Measurements from ENCODE around the gene IGSF21.

Gene IGSF21

DNA sequence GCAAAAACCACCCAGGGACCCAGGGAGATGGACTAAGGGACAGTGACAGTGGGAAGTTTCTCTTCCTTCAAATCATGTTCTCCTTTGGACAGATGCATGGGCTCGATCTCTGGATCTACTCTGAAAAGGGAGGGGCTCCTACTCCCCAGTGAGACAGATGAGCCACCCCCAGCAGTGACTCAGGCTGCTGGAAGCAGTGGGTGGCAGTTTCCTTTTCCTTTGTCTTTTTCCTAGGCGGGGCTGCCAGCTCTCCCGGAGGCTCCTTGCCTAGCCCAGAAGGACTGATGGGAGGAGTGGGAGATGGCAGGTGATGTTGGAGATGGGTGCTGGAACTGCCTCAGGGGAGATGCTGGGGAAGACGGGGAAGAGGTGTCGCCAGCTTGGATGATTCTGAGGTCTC lies 41.0 kb upstream of the IGSF21 start:
- TF ChIP-seq, protein P1, sequence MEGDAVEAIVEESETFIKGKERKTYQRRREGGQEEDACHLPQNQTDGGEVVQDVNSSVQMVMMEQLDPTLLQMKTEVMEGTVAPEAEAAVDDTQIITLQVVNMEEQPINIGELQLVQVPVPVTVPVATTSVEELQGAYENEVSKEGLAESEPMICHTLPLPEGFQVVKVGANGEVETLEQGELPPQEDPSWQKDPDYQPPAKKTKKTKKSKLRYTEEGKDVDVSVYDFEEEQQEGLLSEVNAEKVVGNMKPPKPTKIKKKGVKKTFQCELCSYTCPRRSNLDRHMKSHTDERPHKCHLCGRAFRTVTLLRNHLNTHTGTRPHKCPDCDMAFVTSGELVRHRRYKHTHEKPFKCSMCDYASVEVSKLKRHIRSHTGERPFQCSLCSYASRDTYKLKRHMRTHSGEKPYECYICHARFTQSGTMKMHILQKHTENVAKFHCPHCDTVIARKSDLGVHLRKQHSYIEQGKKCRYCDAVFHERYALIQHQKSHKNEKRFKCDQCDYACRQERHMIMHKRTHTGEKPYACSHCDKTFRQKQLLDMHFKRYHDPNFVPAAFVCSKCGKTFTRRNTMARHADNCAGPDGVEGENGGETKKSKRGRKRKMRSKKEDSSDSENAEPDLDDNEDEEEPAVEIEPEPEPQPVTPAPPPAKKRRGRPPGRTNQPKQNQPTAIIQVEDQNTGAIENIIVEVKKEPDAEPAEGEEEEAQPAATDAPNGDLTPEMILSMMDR (conservative IDR thresholded peaks at IDR 0.05; ENCODE audit: low read depth): no peak
- DNase-seq (ENCODE audit: low spot score): no peak
- ChIA-PET CTCF (no interaction called here), POLR2A (ENCODE audit: low non-redundant PET) (no interaction called here)
- H3K27ac ChIP-seq: no peak overlapping the region

DNA sequence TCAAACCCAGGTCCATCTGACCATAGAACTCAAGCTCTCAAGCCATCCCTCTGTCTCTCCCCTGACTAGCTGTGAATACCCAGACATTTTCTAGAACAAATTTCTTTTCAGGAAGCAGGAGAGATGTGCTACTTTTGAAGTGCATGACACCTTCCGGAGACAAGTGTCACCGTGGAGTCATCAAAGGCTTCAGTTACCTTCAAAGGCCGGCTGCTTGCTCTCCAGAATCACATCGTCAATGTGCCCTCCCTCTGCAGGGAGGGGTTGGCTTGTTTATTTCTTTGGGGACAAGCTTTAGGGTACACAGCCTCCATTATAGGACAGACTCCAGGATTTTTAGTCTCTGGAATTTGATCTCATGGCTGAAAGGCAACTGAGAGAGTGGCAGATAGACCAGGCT lies 37.7 kb upstream of the IGSF21 start:
- TF ChIP-seq, protein P1 (conservative IDR thresholded peaks at IDR 0.05; ENCODE audit: low read depth): no peak
- POLR2A ChIA-PET (ENCODE audit: low non-redundant PET): no interaction called here
- H3K27ac ChIP-seq: no peak overlapping the region
- DNase-seq (ENCODE audit: low spot score): no peak
- CTCF ChIA-PET: no interaction called here

DNA sequence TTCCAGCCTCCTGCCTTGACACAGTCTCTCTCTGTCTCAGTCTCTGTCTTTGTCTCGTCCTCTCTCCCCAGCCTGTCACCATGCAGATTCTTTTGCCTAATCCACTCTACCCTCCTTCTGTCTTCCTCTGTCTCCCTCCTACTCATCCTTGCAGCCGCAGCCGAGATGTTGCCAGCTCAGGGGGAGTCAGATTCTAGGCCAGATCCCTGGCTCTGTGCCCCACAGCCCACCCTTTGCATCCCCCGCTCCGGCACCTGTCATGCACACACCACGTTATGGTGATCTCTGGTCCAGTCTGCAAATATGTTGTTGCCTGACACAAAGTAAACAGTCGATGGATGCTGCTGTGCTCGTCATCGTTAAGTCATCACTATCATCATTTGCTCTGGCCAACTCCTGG lies 35.5 kb upstream of the IGSF21 start:
- H3K27ac ChIP-seq: no peak overlapping the region
- TF ChIP-seq, protein P1 (conservative IDR thresholded peaks at IDR 0.05; ENCODE audit: low read depth): no peak
- ChIA-PET POLR2A (ENCODE audit: low non-redundant PET) (no interaction called here), CTCF (no interaction called here)
- DNase-seq (ENCODE audit: low spot score): no peak

DNA sequence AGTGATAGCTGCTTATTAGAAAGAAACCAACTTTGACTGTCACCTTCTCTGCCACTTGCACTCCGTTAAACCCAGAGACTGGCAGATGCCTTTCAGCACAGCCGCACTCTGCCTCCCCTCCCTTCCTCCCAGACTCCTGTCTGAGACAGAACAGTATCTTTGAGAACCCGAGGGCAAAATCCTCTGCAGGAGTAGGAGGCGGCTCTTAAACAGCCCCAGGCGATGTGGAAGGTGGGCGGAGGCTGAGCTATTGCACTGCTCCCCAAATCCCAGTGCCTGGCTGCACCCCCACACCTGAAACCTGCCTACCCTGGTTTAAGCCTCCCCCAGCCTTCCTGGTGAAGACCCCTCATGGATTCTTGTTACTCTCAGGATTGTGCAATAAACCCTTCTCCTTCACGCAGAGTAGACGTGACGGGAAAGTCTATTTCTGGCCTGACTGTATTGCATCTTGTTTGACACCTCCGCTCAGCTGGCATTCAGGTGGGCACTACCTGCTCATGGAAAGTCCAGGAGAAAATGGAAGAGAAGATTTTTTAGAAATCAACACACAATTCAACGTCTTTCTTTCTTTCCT lies 34.4 kb upstream of the IGSF21 start:
- TF ChIP-seq, protein P1 (conservative IDR thresholded peaks at IDR 0.05; ENCODE audit: low read depth): no peak
- ChIA-PET POLR2A (ENCODE audit: low non-redundant PET) (no interaction called here), CTCF (interaction anchor here (0.8 to 1.3 kb wide), 2 partner anchors 27 to 502 kb away, joined by 4 to 6 read pairs; no protein-coding TSS in a partner anchor)
- DNase-seq (ENCODE audit: low spot score): no peak
- H3K27ac ChIP-seq: no peak overlapping the region

DNA sequence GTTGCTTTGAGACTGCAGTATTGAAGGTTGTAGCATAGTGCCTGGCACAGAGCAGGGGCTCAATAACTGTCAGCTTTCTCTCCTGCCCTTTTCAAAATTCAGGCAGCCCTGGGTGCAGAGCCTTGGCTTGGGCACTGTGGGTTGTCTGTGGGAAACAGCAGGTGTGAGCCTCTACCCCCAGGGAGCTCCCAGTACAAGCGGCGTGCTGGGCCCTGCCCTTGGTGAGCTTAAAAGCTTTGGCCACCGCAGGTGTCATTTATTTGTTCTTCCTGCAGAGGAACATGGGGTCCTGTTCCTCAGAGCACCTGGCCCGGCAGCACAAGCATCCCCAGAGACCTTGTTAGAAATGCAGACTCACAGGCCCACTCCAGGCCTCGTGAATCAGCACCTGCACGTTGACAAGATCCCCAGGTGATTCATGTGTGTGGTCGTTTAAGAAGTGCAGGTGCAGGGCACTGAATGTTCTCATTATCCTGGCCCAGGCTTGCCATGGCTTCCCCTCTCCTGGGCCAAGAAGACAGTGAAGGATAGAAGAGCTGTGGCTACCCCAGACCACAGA lies 29.9 kb upstream of the IGSF21 start:
- CTCF ChIA-PET: interaction anchor here (0.6 kb wide), 2 partner anchors 14 to 113 kb away, joined by 3 to 4 read pairs; no protein-coding TSS in a partner anchor
- TF ChIP-seq, protein P1 (conservative IDR thresholded peaks at IDR 0.05; ENCODE audit: low read depth): no peak
- no peak for DNase-seq (ENCODE audit: low spot score)
- POLR2A ChIA-PET (ENCODE audit: low non-redundant PET): no interaction called here
- no peak overlapping the region for H3K27ac ChIP-seq

DNA sequence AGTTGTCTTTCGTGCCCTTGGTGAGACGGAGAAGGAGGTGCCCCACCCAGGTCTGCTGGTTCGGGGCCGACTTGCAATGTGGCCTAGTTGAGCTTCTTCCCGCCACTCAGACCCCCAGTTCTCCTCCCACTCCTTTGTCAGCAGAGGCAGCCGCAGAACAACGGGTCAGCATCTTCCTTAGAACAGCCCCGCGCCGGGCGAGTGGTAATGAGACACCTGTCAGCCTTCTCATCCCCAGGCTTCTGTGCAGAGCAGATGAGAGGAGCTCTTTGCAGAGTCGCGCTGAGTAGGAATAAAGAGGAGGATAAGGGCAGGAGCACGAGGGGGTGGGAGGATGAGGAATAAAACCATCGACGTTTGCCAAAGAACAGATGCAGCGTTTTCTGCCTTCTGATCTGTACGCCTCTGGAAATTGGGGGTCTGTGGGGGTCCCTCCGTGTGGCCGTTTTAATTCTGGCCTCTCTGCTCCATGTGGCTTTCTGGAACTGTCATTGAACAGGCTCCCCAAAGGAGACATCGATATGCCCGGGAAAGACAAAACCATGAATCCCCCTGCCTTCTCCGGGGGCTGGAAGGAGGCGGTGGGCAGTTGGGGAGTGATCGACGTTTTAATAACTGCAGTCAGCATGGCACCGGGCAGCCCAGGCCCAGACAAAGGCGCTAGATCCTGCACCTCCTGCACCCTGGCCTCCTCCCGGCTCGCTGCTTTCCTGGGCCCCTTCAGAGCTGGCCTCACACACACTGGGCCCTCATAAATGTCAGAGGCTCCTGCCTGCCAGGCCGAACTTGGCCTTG lies 27.5 kb upstream of the IGSF21 start:
- POLR2A ChIA-PET (ENCODE audit: low non-redundant PET): no interaction called here
- CTCF ChIA-PET: no interaction called here
- no peak for DNase-seq (ENCODE audit: low spot score)
- H3K27ac ChIP-seq: no peak overlapping the region
- TF ChIP-seq, protein P1 (conservative IDR thresholded peaks at IDR 0.05; ENCODE audit: low read depth): no peak
